Activated effector memory CD4-positive, alpha-beta T cell treated with Interleukin-2 at 50 U/mL for 16 hours (primary cell): Measurements from ENCODE around the gene PRUNE1.
A peak's percentile ranks its signal among the peaks of the same experiment; 100 is the strongest.

Source experiments
- DNase-seq: peaks from one replicate; pipeline ENCODE4 v3.0.0-alpha.2; 2020

The PRUNE1 gene

DNA sequence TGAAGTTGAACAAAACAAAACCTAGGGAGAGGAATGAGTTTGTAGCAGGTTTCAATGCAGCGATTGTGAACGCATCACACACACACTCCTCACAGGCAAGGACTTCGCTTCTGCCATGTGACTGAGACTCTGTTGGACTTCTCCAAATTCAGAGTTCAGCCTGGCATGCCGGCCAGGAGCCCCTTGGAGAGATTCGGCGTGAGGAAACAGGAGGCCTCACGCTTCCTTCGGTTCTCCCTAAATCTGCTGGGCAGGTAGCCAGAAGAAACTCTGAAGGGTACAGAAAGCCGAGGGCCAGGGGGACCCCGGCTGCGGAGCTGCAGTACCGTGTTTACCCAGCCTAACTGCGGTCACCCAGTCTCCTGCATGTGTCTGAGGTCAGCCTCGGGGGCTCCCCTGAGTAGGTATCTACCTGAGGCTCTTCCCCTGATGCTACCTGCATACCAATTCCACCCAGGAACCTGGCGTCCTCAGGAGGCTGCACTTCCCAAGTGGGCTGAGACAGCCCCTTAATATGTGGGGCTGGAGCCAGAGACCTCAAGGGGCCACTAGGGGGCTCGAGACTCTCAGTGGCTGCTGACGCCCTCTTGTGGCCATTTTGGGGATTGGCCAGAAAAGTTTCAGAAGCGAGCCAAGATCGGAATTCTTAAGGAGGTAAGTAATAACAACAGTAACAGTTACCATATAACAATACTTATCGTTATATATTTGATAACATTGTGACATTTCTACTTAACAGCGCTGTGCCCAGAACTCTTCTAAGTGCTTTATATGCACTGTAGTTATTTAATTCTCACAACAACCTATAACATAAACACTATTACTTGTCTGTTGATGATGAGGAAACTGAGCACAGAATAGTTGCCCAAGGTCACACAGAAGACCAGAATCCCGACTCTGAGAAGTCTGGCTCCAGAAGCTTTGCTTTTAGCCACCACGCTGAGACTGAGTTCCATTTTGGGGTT, 28.9 kb upstream of the PRUNE1 start:
- peak; percentile 78 for DNase-seq

DNA sequence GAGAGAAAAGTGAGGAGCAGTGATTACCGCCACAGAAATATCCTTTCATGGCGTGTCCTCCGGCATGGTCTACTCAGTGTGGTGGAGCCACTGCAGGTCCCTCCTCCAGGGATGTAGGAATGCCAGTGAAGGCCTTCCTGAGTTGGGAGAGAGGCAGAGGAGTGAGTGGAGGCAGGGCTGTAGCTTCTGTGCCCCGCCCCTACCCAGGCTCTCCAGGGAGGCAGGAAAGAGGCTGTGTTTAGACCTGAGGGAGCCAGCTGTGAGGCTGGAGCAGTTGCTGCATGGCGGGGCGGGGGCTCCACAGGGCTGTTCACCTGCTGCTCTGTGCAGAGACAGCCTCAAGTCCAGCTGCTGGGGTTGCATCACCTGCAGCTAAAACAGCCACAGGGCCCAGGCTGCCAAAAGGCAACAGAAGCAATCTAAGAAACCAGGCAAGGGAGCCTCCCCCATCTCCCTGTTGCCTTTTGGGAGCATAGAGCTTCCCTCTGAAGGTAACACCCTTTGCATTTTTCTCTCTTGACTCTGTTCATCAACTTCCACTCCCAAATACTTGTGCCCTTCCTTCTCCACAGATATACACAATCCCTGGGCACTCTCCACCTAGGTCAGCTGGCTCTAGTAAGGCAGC, 27.0 kb upstream of the PRUNE1 start:
- DNase-seq: no peak

DNA sequence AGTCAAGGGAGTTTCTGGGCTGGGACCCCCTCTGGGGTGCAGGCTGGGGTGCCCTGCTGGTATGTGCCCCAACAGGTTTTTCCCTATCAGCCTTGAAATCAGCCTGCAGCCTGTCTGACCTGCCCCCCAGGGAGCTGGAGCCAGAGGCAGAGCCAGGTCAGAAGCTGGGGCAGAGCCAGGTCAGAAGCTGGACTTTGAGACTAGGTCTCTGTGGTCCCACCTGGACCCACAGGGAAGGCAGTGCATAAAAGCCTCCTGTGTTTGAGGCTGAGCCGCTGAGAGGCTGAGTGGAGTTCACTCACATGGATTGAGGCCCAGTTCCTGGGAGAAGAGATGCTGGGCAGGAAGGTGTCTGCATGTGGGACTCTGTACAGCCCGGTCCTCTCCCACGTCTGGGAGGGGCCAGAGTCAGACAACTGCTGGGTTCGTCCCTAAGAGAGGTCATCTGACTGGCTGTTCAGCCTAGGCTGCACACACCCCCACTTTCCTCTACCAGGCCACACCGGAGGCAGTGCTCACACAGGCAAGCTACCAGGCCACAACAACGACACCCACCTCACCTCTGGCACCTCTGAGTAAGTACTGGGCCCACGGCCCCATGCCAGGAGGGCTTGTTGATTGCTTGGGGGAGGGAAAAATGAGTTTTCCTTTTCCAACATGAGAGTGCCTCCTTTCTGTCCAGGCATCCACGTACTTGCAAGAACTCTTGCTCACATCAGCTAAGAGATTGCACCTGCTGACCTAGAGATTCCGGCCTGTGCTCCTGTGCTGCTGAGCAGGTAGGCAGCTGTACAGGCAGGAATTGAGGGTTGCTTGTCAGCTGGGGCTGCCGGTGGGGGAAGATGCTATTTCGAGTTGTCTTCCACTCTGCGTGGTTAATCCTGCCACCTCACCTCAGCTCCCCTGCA, 26.2 kb upstream of the PRUNE1 start, which contains the start of gene ANXA9:
Gene ANXA9 (plus strand): TSS at position 488 of the 908 bp plus-strand sequence. CDS start 814 bp downstream, outside the sequence.
- DNase-seq: no peak

DNA sequence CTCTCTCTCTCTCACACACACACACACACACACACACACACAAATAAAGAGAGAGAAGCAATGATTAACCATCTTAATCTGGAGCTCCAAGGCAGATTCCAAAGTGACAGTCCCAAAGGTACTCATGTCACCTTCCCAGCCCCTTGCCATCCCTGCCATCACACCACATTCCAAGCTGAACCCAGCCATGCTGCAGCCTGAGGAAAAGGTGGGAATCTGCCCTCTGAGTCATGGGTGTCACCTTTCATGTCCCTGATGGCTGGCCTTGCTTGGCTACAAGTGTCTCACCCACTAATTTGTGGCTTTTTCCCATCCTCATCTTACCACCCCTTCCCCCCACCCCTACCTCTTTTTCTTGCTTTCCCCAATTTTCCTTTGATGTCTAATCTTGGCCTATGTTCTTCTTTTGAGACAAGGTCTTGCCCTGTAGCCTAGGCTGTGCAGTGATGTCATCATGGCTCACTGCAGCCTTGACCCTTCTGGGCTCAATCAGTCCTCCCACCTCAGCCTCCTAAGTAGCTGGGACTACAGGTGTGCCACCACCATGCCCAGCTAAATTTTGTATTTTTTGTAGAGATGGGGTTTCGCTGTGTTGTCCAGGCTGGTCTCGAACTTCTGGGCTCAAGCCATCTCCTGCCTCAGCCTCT, 22.9 kb upstream of the PRUNE1 start:
- DNase-seq: no peak

DNA sequence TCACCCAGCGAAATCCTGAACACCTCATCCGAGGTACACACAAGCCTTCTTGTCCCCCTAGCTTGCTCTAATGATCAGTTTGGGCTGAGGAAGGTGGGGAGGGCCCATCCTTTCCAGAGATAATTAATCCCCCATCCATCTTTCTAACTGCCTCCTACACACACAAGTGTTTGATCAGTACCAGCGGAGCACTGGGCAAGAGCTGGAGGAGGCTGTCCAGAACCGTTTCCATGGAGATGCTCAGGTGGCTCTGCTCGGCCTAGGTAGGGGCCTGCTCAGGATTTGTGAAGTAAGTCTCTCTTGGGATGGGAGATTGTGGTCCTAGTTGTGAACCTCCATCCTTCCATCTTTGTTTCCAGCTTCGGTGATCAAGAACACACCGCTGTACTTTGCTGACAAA, 20.3 kb upstream of the PRUNE1 start:
- no peak for DNase-seq

DNA sequence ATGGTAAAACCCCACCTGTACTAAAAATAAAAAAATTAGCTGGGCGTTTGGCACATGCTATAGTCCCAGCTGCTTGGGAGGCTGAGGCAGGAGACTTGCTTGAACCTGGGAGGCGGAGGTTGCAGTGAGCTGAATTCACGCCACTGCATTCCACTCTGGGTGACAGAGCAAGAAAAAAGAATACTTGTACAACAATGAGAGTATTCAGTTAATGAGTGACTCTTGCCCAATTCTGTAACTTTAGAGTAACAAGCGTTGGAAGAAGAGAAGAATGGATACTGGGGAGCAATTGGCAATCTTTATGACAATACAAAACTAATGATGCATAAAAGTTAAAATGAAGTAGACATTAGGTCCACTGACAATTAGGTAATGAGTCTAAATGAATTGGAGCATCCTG, 15.6 kb upstream of the PRUNE1 start:
- no peak for DNase-seq

DNA sequence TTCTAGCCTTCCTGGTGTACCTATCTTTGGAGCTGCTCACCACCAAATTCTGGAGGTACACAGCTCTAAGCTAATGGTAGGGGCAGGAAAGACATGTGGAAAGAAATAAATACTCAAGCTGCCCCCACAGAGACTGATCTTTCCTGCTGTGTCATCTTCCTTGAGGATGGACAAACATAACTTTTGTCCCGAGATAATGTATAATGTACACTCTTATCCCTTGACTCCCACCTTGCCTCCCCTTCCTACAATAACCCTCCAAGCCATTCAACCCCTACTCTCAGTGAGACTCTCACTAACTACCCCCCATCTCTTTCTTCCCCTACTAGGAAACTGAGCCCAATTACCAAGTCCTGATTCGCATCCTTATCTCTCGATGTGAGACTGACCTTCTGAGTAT, 14.0 kb upstream of the PRUNE1 start:
- DNase-seq: no peak

DNA sequence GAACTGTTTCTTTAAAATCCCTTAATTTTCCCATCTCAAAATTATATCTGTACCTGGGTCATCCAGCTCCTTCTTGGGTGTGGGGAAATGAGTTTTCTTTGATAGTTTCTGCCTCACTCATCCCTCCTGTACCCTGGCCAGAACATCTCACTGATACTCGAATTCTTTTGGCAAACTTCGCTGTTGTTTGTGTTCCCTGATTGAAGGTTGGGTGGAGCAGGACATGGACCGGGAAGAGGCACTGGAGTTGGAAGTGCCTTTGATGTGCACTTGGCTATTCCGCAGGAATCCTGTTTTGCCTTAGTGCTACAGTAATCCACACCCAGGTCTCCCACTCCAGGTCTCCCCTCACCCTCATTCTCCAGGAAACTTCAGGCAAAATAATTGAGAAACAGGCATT, 12.8 kb upstream of the PRUNE1 start:
- no peak for DNase-seq

DNA sequence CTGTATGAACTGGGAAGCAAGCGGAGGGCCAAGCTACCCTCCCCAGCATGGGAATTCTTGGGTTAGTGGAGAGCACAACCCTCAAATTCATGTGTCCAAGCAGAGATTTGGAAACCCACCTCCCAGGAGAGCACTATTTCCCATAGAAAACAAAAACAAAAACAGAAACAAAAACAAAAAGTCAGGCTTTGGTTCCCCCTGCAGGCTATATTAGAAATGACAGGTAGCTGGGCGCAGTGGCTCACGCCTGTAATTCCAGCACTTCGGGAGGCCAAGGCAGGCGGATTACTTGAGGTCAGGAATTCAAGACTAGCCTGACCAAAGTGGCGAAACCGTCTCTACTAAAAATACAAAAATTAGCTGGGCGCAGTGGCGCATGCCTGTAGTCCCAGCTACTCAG, 12.4 kb upstream of the PRUNE1 start:
- DNase-seq: no peak

DNA sequence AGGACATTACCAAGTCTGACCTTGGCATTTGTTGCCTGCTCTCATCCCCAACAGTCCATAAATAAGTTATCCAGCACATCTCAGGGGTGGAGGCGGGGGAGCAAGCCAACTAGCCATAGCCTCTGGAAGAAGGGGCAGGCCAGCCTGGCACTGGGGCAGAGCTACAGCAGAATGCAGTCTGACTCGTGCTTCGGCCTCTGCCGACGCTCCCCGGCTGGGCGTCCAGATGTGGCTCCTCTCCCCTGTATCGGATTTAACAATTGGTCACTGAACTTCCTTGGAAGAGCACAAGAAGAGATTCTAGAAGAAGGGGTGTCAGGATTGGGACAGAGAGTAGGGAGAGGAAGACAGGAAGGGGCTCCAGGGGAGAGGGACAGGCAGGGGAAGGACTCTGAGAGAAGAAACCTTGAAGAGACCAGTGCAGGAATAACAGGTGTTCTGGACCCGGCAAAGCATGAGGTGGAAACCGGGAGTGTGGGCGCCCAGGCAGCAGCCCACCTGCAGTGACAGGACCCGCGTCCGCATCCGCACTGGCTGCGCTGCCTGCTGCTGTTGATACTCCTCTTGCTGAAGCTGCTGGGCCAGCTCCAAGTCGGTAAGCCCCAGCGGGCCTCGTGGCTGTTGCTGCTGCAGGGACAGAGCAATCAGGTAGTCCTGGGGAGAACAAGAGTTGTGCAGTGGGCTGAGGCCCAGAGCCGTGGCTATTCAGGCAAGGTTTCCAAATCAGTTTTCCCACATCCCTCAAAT, 10.9 kb upstream of the PRUNE1 start:
- no peak for DNase-seq

DNA sequence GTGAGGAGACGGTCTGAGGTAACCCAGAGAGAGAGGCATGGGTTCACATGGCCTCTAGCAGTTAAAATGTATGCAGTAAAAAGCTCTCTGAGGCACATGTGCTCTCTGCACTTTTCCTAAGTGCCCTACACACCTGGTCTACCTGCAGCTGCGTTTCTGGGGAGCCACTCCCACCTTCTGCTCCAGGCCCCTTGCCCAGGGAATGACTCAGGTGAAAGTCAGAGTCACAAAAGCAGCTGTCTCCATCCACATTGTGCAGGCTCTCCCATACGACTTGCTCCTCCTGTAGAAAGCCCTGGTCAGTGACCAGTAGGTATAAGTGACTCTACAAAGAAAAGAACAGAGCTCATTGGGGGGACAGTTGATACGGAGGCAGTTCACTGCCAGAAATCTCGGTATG, 10.3 kb upstream of the PRUNE1 start:
- no peak for DNase-seq

DNA sequence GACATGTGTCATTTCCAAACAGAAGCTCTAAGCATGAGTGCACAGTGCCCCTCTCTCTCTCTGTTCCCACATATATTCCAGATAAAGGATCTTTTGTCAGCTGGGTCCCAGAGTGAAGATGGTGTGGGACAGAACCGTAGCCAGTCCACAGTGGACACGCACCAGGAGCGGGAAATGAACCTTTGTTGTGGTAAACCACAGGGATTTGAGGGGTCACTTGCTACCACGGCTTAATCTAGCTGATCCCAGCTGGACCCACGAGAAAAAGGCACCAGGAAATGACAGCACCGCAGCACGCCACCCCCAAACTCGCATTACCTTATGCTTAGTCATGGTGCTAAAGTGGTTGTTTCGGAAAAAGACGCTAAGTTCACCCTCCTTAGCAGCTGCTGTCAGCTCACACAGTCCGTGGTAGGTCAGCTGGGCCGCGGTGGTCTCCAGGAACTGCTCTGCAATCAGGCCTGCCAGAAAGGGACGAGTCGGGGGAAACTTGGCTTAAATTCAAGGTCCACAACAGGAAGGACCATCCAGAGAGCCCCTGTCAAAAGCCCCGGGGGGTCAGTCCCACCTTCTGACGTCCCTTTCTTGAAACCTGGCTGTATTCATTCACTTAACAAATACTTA, 9.1 kb upstream of the PRUNE1 start:
- DNase-seq: no peak

DNA sequence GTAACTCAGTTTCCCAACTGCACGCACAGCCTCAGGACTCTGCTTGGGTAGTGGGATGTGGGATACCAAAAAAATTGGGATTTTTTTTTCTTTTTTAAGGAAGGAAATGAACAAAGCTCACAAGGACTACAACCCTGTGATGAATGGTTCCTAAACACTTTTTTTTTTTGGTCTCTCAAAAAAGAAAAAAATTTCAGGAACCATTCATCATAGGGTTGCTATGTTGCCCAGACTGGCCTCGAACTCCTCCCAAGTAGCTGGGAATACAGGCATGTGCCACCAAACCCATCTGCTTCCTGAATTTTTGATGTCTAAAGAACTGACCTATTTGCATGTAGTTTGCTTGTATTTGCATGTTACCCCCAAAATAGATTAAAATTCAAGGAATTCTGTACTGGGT, 8.3 kb upstream of the PRUNE1 start:
- no peak for DNase-seq

DNA sequence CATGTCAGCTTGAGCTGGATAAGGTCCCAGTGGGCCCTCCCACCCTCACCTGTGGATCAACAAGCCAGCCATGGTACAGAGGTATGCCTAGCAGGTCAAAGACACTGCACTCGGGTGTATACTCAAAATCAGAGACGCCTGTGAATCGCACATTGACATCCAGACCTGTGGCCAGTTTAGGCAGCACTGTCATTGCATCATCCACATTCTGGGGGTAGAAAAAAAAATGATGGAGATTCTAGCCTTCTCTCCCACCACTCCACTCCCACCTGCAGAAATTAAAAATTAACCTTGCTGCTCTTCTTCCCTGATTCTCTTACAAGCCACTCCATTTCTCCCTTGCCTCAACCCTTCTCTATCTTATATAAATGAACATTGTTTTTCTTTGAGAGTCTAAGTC, 7.8 kb upstream of the PRUNE1 start:
- no peak for DNase-seq

DNA sequence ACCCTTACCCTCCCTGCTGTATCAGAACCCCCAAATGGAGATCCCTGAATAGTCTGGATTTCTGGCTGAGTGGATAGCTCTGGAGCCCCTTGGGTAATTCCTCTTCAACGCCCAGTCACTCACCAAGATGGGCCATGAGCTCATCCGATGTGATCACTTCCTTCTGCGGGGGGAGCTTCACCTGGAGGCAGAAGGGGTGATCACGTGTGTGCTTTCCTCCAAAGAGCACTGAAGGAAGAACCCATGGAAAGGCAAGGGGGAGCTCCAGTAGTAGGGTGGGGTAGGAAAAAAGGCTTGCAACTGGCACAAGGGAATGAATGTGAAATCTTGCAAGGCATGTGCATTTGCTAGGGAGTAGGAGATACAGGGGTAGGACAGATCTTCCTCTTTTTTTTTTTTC, 6.6 kb upstream of the PRUNE1 start:
- no peak for DNase-seq

DNA sequence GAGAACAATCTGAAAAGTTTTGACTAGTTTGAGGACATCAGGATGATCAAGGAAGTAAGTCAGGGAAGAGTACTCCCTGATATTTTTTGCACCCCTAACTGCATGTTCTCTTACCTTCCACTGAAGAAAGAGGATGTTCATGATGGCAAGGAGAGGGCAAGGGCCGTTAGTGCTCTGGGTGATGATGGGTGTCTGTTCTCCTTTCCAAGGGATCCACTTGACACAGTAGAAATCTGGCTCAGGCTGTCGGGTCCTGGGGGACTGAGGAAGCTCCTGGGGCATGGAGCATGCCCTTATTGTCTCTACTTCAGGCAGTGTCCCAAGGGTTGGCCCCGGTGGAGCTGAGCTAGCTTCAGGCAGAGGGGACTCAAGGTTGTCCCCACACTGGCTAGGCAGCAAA, 6.2 kb upstream of the PRUNE1 start:
- DNase-seq: no peak

DNA sequence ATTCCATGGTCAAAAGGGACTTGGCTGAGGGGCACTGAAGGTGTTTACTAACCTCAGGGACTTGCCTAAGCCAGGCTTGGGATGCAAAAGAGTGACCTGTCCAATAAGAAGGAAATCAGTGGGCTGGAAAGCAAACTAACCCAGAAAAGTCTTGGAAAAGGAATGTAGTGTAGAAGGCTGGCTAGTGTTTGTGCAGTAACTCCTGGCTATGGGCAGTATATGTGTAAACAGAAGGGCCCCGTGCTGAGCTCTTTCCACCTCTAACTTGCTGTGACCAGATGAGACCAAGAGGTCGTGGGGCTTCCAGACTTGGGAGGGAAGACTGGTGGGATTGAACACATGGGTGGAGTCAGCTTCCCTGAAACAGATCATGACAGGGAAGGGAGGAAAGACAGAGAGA, 5.6 kb upstream of the PRUNE1 start:
- DNase-seq: no peak

DNA sequence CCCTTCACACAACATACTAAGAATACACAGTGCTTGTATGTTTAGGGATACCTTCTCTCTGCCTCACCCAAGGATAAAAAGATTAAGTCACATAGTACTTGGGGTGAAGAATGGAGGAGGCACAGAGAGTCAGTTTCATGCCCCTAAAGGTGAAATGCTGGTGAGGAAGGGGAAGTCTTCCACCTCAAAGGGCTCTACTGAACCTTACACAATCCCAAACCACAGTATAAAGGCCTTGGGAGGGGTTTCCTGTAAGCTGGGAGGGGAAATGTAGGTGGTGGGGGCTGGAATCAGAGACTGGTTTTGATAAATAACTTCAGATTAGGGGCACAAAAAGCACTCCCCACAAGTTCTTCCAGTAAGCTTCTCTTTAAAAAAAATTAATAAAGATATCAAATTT, 5.1 kb upstream of the PRUNE1 start:
- no peak for DNase-seq

DNA sequence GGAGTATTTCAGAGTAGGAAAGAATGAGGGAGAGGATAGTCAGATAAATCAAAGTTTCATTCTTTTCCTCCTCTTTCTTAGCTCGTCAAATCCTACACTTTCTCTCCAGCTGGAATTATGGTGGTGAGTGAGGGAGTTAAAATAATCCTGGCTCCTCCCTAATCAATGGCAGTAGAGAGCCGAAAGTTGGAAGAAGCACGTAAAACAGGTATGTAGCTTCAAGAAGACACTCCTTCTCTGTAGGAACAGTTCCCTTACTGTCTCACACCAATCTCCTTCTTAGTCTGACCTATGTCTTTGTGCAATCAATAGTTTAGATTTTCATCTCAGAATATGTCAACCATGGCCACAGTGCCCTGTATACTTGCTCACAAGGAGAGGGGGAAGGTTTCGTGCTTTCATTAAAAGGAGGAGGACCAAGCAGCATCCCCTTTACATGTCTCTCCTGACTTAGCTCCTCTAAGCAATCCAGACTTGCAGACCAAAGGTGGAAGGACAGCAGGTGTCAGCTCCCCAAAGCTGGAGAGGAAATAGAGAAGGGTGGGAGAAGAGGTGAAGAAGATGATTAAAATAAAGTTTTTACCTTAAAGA, 2.4 kb upstream of the PRUNE1 start:
- DNase-seq: no peak

DNA sequence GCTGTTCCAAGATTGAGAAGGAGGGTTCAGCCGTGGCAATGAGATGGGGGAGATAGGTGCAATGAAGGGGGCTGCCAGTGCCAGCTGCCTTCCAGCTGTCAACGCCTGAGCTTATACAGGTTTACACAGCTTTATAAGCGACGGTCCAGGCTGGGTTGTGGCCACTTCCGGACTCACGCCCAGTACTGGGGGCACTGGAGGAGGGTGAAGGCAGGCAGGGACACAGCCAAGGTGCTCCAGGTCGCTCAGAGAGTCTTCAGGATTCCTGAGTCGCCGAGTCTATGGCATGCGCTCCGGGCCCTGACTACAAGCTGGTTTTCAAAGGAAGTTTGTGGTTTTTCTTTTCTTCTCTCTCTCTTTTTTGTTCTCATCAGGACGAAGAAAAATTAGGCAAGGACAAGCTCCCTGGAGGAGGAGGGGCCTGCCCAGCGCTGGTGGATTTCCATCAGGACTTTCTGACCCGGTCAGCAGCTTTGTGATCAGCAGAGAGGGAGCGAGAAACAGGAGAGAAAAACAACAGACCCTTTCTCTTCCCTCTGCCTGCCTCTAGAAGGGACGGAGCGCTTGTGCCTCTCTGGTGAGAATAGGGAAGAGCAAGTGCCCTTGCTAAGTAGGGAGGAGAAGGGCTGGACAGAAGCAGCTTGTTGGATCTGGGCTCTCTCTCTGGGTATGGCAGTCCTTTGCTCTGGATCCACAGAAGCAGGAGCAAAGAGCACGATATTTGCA, 1.8 kb upstream of the PRUNE1 start, which contains the start of gene MINDY1:
Gene MINDY1 (minus strand): TSS at position 576 of the 726 bp plus-strand sequence. CDS start 4,285 bp downstream, outside the sequence.
- DNase-seq: no peak
